NCI-H748 treated with DMSO at 0.1 percent for 48 hours (cell line): Measurements from ENCODE around the gene SLC22A7.

Experiments used
- DNase-seq: peaks from one replicate; lab custom pipeline; 2025; lab: John Stamatoyannopoulos, UW

The SLC22A7 gene

DNA sequence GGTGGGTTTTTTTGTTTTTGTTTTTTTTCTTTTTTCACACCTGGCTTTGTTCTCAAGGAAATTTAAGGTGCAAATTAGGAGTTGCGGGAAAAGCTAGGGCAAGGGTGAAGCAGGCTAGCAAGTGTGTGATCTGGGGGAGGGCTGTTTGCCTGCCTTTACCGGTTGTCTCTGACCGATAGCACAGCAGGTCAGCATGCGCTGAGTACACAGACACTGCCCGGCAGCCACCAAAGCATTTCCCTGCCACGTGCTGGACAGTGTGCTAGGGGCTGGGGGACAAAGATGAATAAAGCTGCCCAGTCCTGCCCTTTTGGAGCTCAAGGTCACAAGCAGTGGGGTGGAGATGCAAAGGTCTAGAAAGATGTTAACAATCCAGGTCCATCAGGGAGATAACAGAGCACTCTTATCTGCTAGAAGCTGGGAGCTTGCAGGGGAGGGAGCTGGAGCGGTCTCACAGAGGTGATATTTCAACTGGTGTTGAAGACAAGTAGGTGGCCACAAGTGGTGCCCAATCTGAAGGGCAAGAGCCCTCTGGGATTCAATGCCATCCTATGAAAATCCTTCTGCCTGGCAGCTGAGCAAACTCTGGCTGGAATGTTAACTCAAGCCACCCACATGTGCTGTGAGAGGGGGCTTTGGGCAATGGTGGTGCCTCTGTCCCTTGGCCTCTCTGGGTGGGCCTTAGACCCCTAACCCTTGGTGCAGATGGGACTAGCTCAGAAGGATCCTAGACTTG lies 30.3 kb upstream of the SLC22A7 start:
- no peak for DNase-seq

GRCh38 chr6:43268355-43268700 lies 29.7 kb upstream of the SLC22A7 start:
- no peak for DNase-seq

- DNase-seq: no peak
These were observed 29.2 kb upstream of the SLC22A7 start for GRCh38 chr6:43268782-43269272.

DNA sequence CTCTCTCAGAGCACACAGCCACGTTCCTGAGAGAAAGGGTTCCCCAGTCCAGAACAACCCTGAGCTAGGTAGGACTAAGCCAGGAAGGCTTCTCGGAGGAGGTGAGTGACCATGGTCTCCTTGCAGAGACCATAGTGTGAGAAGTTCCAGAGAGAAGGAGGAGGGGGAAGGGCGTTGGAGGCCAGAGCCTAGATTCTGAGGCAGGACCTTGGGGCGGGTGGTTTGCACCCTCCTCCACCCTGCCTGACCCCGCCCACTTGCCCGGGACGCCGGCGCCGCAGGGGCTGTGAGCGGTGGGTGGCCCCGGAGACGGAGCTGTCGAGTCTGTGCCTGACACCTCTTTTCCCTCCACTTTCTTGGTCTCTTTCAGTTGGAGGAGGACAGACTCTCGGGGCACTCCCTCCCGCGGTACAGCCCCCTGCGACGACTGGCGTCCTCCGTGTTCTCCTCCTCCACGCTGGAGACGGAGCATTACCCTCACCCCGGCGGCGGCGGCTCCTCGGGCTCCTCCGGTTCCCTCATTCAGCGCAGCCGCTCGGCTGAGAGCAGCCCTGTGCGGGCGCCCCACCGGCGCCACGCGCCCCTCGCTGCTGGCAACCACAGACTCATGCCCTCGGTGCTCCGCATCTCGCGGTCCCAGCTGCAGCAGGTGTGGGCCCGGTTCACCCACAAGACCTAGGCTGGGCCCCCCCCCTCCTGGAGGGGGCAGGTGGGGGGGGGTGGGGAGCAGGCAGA lies 28.6 kb upstream of the SLC22A7 start:
- no peak for DNase-seq

DNA sequence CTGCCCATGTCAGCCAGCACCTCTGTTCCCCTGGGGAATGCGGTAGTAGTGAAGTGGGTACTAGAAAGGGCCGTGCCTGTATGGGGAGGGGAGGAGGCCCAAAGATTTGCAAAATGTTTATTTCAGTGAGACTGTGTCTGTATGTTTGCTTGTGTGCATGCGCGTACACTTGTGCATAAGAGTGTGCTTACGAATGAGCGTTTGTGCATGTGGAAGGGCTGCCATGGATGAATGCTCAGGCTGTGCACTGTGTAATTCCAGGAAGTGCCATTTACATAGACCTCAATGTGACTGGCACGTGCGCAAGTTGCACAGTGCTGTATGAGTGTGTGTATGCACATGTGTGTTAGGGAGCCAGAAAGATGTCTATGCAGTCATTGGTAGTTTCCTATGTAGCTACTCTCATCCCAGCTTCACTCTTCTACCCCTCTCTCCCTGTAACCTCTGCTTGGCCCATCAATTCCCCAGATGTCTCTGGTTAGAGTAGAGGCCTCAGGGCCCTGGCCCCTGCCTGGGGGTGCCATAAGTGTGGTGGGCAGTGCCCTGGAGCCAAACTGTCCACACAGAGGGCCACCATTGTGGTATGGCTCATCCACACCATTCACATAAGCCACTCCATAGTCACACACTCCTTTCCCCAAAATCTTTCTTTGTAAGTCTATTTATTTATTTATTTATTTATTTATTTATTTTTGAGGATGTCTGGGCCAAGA lies 26.8 kb upstream of the SLC22A7 start:
- DNase-seq: no peak

DNA sequence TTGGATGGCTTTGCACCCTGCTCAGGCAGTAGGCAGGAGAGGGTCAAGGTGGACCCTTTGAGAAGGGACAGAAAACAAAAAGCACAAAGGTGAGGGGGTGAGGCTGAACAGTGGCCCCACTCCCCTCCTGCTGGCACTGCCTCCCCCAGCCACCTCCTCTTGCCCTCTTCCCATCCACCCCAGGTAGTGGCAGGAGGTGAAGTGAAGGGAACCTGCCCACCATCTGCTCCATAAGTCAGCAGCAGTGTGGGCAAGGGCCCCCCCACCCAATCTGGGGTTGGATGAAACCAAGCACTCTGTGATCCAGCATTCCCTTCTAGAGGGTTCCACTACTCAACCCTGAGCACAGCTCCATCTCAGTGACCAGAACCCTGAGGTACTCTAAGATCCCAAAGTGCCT lies 26.1 kb upstream of the SLC22A7 start:
- DNase-seq: no peak

GRCh38 chr6:43273707-43274106 lies 24.4 kb upstream of the SLC22A7 start:
- DNase-seq: no peak

DNA sequence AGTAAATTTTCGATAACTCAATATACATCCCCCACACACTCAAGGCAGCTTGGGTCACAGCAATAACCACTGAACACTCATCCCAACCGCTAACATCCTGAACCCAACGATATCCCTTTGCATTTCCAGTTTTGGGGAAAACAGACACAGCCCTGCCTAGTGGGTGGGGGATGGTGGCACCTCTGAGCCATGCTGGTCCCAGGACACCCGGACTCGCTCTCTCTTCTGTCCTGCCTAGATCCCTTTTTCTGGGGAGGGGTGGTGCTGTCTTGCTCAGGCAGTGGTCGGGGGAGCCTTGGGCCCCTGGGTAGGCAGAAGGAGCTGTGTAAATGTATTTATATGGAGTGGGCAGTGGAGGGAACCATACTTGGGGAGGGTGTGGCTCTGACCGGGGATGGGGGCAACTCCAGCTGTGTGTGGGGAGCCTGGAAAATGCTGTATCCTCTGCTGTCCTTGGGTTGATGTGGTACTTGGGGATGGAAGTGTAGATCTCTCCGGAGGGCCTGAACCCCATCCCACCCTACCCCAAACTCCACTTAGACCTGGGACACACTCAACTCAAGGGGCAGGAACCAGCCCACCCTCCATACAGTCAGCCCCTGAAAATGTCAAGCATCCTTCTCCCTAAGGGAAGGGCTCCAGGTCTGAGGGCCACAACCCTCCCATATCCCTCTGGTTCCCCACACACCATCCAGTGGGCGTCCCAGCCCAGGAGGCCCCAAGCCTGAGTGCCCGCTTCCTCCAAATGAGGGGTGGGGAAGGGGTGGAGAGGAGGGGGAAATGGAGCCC lies 23.7 kb upstream of the SLC22A7 start:
- no peak for DNase-seq

- no peak for DNase-seq
These were observed 23.0 kb upstream of the SLC22A7 start for GRCh38 chr6:43274916-43275597.

DNA sequence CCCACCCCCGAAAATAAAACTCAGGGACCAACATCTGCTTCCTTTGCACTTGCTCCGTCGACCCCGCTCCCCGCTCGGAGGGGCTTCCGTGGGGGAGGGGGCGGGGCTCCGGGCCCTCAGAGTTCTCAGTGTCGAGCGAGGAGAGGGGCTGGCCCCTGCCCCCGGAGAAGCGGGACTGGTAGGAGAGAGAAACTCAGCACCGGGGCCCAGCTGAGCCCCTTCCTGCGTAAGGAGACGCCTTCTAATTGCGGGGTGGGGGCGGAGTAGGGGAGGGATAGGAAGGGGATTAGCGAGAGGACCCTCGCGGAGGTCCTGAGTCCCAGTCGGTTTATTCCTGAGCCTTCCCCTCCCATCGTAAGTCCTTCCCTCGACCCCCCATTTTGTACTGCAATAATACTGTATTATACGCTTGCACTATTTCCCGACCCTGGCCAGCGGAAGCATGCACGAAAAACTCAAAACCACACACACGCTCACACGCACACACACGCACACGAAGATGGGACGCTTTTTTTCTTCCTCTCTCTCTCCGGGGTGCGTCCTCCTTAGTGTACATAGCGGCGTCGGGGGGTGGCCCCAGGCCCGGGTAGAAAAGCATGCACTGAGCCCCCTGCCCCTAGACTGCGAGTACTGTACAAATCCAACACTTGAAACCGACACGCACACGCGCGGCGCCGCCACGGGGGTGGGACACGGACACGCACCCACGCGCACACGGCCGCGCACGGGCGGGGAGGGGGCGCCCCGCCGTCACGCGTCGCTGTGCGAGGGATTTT lies 22.1 kb upstream of the SLC22A7 start:
- no peak for DNase-seq

DNA sequence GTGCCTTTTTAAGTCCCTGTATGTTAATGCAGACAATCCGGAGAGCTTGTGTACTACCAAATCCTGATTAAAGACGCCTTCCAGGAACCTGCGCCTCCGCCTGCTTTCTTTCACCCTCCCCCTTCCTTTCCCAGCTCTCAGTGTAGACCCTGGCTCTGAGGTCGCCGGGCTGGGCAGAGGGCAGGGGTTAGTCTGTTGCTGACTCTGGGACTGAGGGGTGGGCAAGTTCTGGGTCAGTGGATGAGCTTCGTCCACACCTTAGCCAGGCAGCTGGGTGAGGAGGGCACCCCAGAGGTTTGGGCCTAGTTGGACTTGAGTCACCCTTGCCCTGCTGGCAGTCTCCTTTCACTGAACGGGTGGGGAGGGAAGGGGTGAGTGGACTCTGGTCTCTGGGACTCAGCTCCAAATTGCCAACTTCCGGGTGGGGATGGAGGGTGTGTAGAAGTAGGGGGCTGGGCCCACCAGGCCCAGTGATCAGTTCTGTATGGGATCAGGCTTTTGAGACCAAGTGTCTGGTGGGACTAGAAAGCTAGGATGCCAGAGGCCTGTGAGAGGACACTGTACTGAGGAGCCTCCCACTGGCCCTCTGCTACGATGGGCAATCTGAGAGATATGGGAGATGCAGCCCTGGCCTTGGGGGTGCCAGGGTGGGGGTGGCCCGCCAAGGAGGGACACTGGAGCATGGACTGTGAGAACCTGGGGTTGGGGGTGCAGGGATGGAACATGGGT lies 21.3 kb upstream of the SLC22A7 start:
- DNase-seq: no peak

- no peak for DNase-seq
These were observed 20.8 kb upstream of the SLC22A7 start for GRCh38 chr6:43277306-43277642.

DNA sequence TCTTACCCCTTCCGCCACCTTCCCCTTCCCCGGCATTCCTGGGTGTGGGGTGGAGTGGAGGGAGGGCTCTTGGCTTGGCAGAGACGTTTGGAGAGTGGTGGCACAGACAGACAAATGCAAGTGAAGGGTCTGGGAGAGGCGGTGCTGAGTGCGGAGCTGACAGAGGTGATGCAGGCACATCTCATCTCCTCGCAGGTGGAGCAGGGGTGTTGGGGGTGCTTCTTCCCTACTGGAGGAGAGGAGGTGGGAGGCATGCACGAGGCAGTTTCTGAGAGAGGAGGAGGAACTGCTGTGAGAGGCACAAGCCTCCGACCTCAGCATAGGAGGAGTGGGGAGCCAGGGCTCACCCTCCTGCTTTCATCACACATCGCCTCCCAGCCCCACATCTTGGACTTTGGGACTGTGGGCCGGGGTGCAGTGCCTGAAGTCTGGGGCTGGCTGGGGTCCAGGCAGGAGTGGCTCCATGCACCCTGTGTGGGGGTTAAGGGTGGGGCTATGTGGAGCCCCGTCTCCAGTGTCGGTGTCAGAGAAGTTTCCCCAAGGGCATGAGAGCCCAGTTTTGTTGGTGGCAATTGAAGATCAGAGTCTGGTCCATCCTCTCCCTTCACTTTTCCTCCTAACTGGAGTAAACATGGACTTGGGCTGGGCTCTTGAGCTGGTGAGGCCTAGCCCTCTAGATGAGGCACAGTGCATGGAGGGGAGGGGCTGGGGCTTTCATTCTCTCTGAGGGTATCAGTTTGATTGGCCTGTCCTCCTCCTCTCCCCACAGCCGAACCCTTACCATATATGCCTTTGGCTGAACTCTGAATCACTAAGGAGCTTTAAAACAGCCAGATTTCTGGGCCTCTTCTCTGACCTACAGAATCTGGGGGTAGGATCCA lies 20.2 kb upstream of the SLC22A7 start:
- DNase-seq: no peak

GRCh38 chr6:43278524-43279078 lies 19.5 kb upstream of the SLC22A7 start:
- DNase-seq: no peak

GRCh38 chr6:43280234-43280633 lies 17.8 kb upstream of the SLC22A7 start:
- DNase-seq: no peak

GRCh38 chr6:43282060-43282459 lies 16.0 kb upstream of the SLC22A7 start:
- DNase-seq: no peak

DNA sequence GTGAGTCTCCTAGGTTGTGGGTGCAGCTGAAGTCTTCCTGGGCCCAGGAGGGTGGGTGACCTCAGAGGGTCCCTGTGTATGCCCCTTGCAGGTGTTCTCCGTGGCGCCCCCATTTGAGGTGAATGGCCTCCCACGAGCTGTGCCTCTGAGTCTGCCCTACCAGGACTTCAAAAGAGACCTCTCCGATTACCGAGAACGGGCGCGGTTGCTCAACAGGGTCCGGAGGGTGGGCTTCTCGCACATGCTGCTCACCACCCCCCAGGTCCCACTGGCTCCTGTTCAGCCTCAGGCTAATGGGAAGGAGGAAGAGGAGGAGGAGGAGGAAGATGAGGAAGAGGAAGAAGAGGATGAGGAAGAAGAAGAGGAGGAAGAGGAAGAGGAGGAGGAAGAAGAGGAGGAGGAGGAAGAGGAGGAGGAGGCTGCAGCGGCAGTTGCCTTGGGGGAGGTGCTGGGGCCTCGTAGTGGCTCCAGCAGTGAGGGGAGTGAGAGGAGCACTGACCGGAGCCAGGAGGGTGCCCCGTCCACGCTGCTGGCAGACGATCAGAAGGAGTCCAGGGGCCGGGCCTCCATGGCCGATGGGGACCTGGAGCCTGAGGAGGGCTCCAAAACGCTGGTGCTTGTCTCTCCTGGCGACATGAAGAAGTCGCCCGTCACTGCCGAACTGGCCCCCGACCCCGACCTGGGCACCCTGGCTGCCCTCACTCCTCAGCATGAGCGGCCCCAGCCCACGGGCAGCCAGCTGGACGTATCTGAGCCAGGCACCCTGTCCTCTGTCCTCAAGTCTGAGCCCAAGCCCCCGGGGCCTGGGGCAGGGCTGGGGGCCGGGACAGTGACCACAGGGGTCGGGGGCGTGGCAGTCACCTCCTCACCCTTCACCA lies 15.2 kb upstream of the SLC22A7 start:
- DNase-seq: no peak

DNA sequence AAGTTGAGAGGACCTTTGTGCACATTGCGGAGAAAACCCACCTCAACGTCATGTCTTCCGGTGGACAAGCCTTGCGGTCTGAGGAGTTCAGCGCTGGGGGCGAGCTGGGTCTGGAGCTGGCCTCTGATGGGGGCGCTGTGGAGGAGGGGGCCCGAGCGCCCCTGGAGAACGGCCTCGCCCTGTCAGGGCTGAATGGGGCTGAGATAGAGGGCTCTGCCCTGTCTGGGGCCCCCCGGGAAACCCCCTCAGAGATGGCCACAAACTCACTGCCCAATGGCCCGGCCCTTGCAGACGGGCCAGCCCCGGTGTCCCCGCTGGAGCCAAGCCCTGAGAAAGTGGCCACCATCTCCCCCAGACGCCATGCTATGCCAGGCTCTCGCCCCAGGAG lies 14.6 kb upstream of the SLC22A7 start:
- DNase-seq: no peak
